Adipocyte (in vitro differentiated cells): ENCODE data around the gene ELMO2.
A peak's percentile ranks its signal among the peaks of the same experiment; 100 is the strongest.

Experiments
- DNase-seq: peaks from one replicate; pipeline ENCODE4 v3.0.0-alpha.2; 2015; ENCODE audit warnings: low read depth
- H3K27me3 ChIP-seq: replicated peaks from 2 replicates; pipeline ENCODE4 v1.7.0; 2013; ENCODE audit warnings: mild to moderate bottlenecking, low read length, moderate library complexity; ENCODE audit not compliant: control insufficient read depth, insufficient read depth
- H3K36me3 ChIP-seq: 2 replicates; pipeline ENCODE4 v1.7.0; 2013; ENCODE audit warnings: low read length, mild to moderate bottlenecking, moderate library complexity; ENCODE audit not compliant: control insufficient read depth, insufficient read depth, severe bottlenecking
- H3K4me1 ChIP-seq: 2 replicates; pipeline ENCODE4 v1.7.0; 2013; ENCODE audit warnings: mild to moderate bottlenecking, low read length, moderate library complexity; ENCODE audit not compliant: control insufficient read depth, insufficient read depth
- H3K4me3 ChIP-seq: 2 replicates; pipeline ENCODE4 v1.7.0; 2013; ENCODE audit warnings: mild to moderate bottlenecking, low read length, moderate library complexity
- H3K9ac ChIP-seq: 2 replicates; pipeline ENCODE4 v1.7.0; 2013; ENCODE audit warnings: mild to moderate bottlenecking, low read length, moderate library complexity
- H3K9me3 ChIP-seq: 2 replicates; pipeline ENCODE4 v1.7.0; 2013; ENCODE audit warnings: mild to moderate bottlenecking, low read length, moderate library complexity; ENCODE audit not compliant: control insufficient read depth

Gene ELMO2

DNA sequence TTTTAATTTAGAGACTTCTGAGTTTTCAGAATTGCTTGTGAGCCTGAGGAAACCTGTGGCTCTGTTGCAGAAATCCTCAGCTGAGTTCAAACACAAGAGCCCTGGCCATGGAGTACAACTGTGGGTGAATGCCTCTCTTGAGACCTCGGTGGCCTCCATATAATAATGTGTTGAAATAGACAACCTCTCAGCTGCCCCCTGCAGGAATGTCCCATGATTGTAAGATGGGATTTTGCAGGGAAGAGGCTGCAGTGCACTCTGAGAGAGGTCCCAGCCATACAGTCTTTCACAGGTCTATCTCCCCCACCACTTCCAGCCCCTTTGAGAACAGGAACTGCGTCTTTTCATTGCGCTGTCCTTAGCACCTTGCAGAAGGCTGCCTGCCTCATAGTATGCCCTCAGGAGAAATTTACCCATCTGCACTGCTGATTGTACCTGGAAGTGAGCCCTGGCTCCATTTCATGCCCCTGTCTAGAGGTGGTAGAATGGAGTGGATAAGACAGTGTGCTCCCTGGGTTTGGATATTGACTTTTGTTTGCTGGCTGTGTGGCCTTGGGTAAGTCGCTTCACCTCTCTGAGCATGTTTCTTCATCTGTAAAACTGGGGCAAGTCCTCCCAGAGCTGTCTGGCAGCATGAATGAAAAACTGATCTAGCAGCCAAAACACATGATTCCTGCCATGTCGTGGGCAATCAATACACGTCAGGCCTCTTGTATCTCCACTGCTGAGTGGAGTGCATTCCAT is 81.3 kb downstream of the ELMO2 start:
- DNase-seq: peak; percentile 42
- no peak overlapping the region for H3K9ac ChIP-seq
- no peaks in the 10 kb centered on the region for H3K9me3 ChIP-seq
- H3K4me3 ChIP-seq: no peak overlapping the region
- peaks cover 70% of the 10 kb centered on the region for H3K27me3 ChIP-seq
- no peaks in the 10 kb centered on the region for H3K4me1 ChIP-seq
- H3K36me3 ChIP-seq: no peaks in the 10 kb centered on the region

DNA sequence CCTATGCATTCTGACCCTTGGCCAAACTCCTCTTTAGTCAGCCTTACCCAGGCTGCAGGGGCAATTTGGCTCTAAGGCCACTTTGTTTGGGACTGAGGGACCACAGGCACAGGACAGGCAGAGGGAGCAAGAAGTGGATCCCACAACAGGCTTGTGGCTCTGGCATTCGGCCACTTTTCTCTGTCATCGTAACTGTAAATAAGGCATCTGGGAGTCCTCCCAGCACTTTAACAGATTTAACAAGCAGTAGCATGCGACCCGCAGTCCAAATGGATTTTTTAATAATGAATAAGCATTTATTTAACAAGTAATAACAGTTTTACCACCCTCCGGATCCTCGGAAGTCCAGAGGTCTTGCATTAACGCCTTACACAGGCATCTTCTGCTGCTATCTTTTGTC is 82.0 kb downstream of the ELMO2 start:
- DNase-seq: no peak
- Histone ChIP-seq H3K4me3 (no peak overlapping the region), H3K9me3 (no peaks in the 10 kb centered on the region), H3K36me3 (no peaks in the 10 kb centered on the region), H3K4me1 (no peaks in the 10 kb centered on the region), H3K27me3 (peaks cover 74% of the 10 kb centered on the region), H3K9ac (no peak overlapping the region)

DNA sequence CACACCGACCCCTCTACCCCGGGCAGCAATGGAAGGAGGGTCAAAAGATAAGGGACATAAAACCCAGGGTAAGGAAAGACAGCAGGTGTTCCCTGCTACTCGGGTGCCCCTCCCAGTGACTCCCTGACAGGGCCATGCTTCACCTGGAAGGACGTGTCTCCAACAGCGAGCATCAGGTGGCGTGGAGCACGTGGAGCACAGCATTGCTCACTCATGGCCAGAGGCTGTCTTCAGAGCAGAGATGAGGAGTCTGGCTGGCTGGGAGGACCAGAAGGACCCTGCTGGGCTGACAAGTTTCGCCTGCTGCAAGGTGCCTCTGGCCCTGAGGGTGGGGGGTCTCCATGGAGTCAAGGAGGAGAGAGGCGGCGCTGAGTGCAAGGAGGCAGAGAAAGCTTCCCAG is 82.9 kb downstream of the ELMO2 start:
- H3K4me3 ChIP-seq: no peak overlapping the region
- H3K4me1 ChIP-seq: no peaks in the 10 kb centered on the region
- H3K9ac ChIP-seq: no peak overlapping the region
- H3K27me3 ChIP-seq: peaks cover 75% of the 10 kb centered on the region
- no peak for DNase-seq
- H3K36me3 ChIP-seq: no peaks in the 10 kb centered on the region
- no peaks in the 10 kb centered on the region for H3K9me3 ChIP-seq

DNA sequence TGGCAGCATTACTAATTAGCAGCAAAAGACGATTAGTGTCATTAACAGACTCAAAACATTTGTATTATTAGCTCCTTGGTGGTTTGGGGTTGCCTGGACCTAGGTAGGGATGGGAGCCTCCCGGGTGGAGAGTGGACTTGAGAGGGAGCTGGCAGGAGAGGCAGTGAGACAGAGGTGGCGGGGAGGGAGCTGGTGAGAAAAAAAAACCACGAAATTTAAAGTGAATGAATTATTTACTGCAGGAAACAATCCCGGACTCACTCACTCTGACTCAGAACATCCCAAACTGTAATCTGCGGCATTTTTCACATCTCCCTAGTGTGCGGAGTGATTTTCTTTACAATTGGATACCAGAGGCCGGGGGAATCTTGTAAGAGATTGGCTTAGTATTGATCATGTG is 83.8 kb downstream of the ELMO2 start:
- Histone ChIP-seq H3K4me1 (no peaks in the 10 kb centered on the region), H3K9me3 (no peaks in the 10 kb centered on the region), H3K9ac (no peak overlapping the region), H3K36me3 (no peaks in the 10 kb centered on the region), H3K27me3 (peaks cover 79% of the 10 kb centered on the region), H3K4me3 (no peak overlapping the region)
- DNase-seq: no peak

DNA sequence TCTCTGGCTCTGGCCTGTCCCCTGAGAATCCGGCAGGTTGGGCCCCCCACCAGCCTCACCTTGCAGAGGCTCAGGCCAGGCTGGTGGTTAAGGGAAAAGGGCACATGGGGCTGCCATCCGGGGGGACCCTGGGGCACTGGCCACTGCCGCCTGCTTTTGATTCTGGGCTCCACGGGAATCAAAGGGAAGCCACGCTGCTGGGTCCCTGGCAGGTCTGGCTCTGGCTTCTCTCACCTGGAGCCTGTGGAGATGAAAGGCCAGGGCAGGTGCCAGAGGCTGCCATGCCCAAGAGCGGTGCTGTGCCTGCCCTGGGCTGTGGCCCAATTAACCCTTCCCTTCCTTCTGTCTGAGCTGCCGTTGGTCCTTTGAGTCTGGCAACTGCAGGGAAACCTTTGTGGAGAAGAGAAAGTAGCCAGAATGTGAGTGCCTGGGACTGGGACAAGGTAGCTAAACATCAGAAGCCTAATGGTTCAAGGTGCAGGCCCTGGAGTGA is 88.7 kb downstream of the ELMO2 start:
- no peak for DNase-seq
- Histone ChIP-seq H3K27me3 (peaks cover 88% of the 10 kb centered on the region), H3K36me3 (no peaks in the 10 kb centered on the region), H3K4me3 (no peak overlapping the region), H3K9me3 (no peaks in the 10 kb centered on the region), H3K9ac (no peak overlapping the region), H3K4me1 (no peaks in the 10 kb centered on the region)

DNA sequence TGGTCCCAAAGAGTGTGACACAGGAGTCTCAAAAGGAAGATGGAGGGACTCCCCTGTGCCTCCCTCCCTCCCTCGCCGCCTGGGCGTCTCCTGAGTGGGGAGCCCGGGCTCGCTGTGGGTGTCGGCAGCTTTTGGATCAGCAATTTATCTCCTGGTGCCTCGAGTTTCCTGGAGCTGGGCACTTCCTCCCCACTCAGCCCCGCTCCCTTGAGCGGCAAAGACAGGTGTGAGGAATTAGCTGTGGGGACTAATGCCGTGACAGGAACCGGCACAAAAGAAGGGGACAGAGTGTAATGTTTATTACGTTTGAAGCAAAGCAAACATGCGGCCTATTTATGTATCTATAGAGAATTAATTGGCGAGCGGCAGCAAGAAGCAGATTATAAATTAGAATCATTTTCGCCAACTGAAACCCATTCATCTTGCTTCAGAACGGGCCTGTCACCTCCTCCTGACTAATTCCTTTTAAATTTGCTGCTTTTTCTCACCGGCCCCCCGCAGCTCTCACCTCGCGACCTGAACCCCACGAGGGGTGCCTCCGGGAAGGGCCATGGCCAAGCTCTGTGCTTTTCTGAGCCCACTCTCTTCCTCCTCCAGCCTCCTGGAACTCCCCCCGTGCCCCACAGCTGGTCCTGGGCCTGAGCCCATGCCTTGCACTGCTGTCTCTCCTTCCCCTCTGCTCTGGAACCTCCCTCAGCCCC is 89.3 kb downstream of the ELMO2 start:
- no peak for DNase-seq
- Histone ChIP-seq H3K36me3 (no peaks in the 10 kb centered on the region), H3K27me3 (peaks cover 91% of the 10 kb centered on the region), H3K9ac (no peak overlapping the region), H3K9me3 (no peaks in the 10 kb centered on the region), H3K4me3 (no peak overlapping the region), H3K4me1 (no peaks in the 10 kb centered on the region)
